Adrenal gland (tissue), 5 donors: ENCODE measurements around the gene HACL1.

Source experiments
- POLR2A ChIP-seq, 2 donors: fragments of 450-650 bp; IDR thresholded peaks; one replicate each; pipeline ENCODE4 v1.6.1; 2017; ENCODE audit warnings: antibody characterized with exemption in 2 of 2, mild to moderate bottlenecking in 2 of 2, moderate library complexity in 1 of 2
- TF ChIP-seq, protein P1 (sequence below), 6 experiments: fragments of 450-650 bp in 4 of 6; fragments of 200-600 bp in 2 of 6; sonication (generic) in 1 of 6; IDR thresholded peaks; 1 replicate in 5 of 6; 2 replicates in 1 of 6; pipeline versions ENCODE4 v1.5.1 to v1.8.0; 2016 to 2021; ENCODE audit warnings: antibody characterized with exemption in 6 of 6, mild to moderate bottlenecking in 2 of 6, moderate library complexity in 1 of 6
- donor health status: DM: no; HTN: no; CAD: no.

DNA sequence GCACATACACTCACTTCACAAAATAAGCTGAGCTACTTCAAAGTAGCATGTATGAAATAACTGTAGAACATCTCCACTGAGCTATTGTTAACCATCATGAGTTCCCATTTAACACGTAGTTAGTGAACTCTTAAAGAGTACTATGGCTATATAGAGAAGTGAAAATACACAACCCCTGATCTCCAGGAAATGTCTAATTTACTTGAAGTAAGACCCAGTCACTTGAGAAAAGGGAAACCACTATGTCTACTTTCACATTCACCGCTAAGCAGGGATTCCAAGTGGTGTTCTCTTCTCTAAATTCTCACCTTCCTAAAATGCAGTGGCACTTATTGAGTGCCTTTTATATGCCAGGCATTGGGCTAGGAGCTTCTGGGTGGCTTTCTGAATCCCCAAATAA, 44.9 kb downstream of the HACL1 start:
- TF ChIP-seq, protein P1, sequence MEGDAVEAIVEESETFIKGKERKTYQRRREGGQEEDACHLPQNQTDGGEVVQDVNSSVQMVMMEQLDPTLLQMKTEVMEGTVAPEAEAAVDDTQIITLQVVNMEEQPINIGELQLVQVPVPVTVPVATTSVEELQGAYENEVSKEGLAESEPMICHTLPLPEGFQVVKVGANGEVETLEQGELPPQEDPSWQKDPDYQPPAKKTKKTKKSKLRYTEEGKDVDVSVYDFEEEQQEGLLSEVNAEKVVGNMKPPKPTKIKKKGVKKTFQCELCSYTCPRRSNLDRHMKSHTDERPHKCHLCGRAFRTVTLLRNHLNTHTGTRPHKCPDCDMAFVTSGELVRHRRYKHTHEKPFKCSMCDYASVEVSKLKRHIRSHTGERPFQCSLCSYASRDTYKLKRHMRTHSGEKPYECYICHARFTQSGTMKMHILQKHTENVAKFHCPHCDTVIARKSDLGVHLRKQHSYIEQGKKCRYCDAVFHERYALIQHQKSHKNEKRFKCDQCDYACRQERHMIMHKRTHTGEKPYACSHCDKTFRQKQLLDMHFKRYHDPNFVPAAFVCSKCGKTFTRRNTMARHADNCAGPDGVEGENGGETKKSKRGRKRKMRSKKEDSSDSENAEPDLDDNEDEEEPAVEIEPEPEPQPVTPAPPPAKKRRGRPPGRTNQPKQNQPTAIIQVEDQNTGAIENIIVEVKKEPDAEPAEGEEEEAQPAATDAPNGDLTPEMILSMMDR (IDR thresholded peaks at IDR 0.05) = no peak
- no peak for TF ChIP-seq POLR2A (IDR thresholded peaks at IDR 0.05)
